ENCODE results near the gene GHRHR. TPM values are rescaled to one million over a fixed set of nuclear protein-coding genes. Genes with fewer than 3 reads are reported as not detected.
A peak's percentile ranks its signal among the peaks of the same experiment; 100 is the strongest.

The GHRHR gene
- total RNA-seq, 1 donor, result not detected

DNA sequence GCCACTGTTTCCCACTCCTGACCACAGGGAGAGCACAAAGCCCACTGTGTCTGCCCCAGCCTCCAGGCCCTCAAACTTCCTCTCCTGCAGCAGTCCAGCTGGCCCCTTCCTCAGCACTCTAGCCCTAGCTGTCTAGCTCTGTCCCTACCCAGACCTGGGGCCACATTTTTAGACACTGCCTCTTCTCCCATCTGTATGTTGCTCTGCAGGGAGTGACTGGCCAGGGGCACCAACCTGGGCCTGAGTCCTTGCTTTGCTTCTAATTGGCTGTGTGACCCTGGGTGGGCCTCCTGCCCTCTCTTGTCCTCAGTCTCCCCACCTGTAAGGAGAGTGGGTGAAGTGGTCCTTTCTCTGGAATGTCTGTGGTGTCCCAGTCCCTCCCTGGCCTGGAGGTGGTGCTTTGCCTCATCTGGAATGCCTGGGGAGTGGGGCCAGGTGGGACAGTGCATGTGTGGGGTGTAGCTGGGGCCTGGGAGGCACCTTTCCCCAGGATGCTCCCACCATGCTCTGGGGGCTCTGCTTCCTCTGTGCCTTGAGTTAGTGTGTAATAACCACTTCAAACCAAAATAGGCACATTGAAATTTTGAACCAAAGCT, 27.0 kb upstream of the GHRHR start:
- no peak overlapping the region for H3K4me3 ChIP-seq (ENCODE audit: low read depth, low read length)
- DNase-seq (ENCODE audit: low read depth), result no peak

DNA sequence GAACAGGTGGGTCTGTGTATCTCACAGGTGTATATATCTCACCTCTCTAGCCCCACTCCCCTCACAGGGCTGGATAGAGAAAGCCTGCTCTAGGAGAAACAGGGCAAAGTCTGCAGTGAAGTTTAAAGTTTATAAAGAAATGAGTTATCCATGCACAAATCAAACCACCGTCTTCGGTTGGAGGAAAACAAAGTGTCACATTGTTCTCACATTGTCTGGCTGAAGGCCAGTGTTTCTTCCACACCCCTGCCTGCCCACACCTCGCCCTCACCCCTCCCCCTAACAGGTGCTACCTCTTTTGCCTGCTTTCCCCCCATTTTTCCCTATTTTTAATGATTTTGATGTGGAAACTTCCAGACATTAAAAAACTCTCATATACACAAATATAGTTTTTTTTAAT, 26.3 kb upstream of the GHRHR start:
- TF ChIP-seq, protein P1, sequence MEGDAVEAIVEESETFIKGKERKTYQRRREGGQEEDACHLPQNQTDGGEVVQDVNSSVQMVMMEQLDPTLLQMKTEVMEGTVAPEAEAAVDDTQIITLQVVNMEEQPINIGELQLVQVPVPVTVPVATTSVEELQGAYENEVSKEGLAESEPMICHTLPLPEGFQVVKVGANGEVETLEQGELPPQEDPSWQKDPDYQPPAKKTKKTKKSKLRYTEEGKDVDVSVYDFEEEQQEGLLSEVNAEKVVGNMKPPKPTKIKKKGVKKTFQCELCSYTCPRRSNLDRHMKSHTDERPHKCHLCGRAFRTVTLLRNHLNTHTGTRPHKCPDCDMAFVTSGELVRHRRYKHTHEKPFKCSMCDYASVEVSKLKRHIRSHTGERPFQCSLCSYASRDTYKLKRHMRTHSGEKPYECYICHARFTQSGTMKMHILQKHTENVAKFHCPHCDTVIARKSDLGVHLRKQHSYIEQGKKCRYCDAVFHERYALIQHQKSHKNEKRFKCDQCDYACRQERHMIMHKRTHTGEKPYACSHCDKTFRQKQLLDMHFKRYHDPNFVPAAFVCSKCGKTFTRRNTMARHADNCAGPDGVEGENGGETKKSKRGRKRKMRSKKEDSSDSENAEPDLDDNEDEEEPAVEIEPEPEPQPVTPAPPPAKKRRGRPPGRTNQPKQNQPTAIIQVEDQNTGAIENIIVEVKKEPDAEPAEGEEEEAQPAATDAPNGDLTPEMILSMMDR (IDR thresholded peaks at IDR 0.05; ENCODE audit: insufficient read depth, low read depth, low read length), result no peak
- H3K4me3 ChIP-seq (ENCODE audit: low read depth, low read length), result no peak overlapping the region
- DNase-seq (ENCODE audit: low read depth), result no peak

More for the DNA sequence above, 27.0 kb upstream of the GHRHR start:
- TF ChIP-seq, protein P1 (IDR thresholded peaks at IDR 0.05; ENCODE audit: insufficient read depth, low read depth, low read length), result no peak

DNA sequence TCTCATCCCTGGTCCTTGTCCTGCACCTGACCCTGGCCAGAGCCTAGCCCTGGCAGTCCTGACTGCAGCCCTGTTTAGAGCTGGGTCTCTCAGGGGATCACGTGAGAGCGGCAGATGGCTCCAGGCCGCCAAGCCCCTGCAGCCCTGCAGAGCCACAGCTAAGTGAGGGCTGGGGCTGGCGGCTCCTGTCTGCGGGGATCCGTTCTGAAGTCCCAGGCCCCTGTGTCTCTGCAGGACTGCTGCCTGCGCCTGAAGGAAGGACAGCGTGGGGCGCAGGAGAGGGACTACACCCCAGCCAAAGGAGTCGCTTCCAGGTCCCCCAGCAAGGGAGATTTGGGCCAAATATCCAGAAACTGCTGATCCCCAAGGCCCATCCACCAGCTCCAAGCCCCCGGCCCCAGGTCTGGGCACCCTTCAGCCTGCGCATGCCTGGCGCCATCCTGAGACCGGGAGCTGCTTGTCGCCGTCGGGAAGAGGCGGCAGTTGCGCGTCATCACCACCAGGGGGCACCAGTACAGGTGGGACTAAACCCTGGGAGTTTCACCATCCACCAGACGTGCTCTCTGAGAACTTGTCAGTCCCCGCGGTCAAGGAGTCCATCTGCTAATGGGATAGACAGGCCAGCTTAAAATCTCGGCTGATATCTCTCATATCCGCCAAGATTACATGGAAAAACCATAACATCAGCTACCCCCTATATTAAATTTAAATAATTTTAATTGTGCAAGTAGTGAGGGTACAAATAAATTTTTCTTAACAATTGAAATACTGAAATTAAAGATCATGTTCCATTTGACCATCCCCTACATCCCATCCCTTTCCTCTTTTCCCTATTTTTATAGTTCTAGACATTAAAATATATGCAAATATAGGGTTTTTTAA, 25.1 kb upstream of the GHRHR start:
- DNase-seq (ENCODE audit: low read depth), result peak; percentile 72
- TF ChIP-seq, protein P1 (IDR thresholded peaks at IDR 0.05; ENCODE audit: insufficient read depth, low read depth, low read length), result peak; percentile 98
- H3K4me3 ChIP-seq (ENCODE audit: low read depth, low read length), result peak overlapping the region; percentile 10

DNA sequence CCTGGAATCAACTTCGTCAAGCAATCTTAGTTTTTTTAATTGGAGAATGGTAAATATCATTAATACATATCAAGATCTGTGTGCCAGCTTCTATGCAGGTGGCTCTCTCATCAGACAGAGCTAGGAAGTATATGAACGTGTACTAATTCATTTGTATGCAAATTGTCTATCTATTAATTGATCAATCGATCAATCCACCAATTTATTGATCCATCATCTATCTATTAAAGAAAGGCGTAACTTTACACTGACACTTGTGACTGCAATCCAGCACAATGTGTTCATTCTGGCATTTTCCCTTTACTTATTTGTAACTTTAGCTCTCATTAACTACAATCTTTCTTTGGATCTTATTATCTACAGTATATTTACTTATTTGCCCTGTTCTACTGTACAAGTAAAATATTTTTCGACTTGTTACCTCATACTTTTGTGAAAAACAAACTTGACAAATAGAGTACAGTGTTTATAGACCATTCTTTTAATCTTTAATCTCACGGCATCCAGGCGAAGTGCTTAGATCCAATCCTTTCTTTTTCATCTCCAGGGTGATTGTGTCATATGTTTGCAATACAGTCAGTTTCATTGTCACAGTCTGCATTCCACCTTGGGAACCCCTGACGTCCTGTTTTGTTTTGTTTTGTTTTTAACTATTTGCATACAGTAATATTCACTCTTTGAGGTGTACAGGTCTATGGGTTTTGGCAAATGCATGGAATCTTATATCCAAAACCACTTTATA, 22.0 kb upstream of the GHRHR start:
- TF ChIP-seq, protein P1 (IDR thresholded peaks at IDR 0.05; ENCODE audit: insufficient read depth, low read depth, low read length), result no peak
- no peak overlapping the region for H3K4me3 ChIP-seq (ENCODE audit: low read depth, low read length)
- DNase-seq (ENCODE audit: low read depth), result no peak

DNA sequence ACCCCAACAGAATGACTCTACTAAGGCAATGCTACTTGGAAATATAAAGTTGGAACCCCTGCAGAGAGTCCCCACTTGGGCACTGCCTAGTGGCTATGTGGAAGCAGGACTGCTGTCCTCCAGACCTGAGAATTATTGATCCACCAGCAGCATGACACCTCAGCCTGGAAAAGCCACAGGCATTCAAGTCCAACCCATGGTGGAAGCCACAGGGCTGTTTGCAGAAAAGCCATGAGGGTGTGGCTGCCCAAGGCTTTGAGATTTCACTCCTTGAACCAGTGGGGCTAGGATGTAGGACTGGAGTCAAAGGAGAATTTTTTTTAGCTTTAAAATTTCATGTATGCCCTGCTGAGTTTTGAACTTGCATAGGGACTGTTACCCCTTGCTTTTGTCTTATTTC, 13.6 kb upstream of the GHRHR start:
- TF ChIP-seq, protein P1 (IDR thresholded peaks at IDR 0.05; ENCODE audit: insufficient read depth, low read depth, low read length), result no peak
- DNase-seq (ENCODE audit: low read depth), result no peak
- no peak overlapping the region for H3K4me3 ChIP-seq (ENCODE audit: low read depth, low read length)

DNA sequence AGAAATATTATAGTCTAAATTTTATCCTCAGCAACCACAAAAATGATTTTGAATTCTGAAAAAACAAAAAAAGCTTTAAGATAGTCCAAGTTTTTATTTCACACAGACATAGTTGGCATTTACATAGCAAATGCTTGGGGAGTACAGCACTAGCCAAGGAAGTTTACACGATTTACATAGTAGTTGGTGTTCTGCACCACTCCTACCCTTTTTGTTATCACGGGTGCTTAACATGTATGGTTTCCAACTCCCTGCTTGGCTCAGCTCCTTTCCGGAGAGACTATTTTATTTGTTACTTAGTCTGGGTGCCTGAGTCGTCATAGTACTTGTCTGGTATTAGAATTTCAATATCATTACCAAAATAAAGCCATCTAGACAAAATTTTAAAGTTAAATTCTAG, 8.8 kb upstream of the GHRHR start:
- no peak for DNase-seq (ENCODE audit: low read depth)
- TF ChIP-seq, protein P1 (IDR thresholded peaks at IDR 0.05; ENCODE audit: insufficient read depth, low read depth, low read length), result no peak
- H3K4me3 ChIP-seq (ENCODE audit: low read depth, low read length), result no peak overlapping the region

Measured in fibroblast of villous mesenchyme (primary cell).